ENCODE data around the gene MAD2L1BP.

DNA sequence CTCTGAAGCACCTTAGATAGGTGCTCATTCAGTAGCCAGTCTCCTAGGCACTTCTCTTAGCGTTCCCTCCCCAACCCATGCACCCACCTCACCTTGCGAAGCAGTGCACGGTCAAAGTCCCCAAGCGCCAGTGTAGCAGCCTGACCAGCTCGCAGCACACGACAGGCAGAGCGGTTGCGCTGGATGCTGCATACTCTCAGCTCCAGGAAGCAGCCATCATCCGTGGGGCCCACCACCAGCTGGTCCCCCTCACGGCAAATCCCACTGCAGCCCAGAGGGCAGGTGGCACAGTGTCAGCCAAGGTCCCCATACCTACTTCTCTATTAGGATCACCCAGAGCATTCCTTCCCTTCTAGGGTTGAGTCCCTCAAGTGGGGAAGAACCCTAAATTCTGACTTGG, 13.1 kb upstream of the MAD2L1BP start:
- TF ChIP-seq, protein P1, sequence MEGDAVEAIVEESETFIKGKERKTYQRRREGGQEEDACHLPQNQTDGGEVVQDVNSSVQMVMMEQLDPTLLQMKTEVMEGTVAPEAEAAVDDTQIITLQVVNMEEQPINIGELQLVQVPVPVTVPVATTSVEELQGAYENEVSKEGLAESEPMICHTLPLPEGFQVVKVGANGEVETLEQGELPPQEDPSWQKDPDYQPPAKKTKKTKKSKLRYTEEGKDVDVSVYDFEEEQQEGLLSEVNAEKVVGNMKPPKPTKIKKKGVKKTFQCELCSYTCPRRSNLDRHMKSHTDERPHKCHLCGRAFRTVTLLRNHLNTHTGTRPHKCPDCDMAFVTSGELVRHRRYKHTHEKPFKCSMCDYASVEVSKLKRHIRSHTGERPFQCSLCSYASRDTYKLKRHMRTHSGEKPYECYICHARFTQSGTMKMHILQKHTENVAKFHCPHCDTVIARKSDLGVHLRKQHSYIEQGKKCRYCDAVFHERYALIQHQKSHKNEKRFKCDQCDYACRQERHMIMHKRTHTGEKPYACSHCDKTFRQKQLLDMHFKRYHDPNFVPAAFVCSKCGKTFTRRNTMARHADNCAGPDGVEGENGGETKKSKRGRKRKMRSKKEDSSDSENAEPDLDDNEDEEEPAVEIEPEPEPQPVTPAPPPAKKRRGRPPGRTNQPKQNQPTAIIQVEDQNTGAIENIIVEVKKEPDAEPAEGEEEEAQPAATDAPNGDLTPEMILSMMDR (IDR thresholded peaks at IDR 0.05): no peak
- TF ChIP-seq POLR2A (IDR thresholded peaks at IDR 0.05): no peak
